HG02885 (cell line): ENCODE results near the gene XPO5.
"Not testable (repeated sequence)": the region's sequence is repeated elsewhere in the genome, so short reads cannot be mapped to it uniquely, and the experiment has no call there.

ENCODE experiments used
- ATAC-seq: cut with Tn5 transposase; IDR thresholded peaks from one replicate; pipeline ENCODE4 v1.9.1; 2021; ENCODE audit warnings: mild to moderate bottlenecking; ENCODE audit not compliant: unreplicated experiment, poor library complexity

The XPO5 gene

DNA sequence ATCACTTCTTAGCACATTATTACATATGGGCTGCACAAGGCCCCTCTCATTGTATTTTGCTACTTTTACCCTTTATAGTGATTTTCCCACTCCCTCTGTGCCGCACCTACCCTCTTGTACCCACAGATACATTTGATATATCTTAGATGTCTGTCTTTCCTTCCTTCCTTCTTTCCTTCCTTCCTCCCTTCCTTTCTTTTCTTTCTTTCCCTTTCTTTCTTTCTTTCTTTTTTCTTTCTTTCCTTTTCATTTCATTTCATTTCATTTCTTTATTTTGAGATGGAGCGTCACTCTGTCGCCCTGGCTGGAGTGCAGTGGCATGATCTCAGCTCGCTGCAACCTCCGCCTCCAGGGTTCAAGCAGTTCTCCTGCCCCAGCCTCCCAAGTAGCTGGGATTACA, 12.4 kb upstream of the XPO5 start:
- no peak for ATAC-seq

- ATAC-seq, result no peak
These were observed 9.2 kb upstream of the XPO5 start for GRCh38 chr6:43584892-43585570.

- no peak for ATAC-seq
These were observed 7.1 kb upstream of the XPO5 start for GRCh38 chr6:43582911-43583310.

DNA sequence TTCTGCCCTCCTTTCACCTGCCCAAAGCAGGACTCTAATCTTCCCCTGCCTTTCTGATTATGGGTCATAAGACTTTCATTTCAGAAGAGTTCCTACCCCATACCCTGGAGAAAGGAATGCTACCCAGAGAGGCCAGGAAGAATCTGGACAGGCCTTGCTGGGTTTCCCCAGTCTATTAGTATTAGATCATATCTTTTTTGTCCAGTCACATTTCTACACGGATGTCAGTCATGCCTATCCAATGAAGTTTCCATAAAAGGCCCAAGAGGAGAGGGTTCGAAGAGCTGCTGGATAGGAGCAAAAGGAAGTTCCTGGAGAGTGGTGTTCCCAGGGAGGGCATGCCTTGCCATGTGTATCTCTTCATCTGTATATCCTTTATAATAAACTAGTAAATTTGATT, 3.3 kb upstream of the XPO5 start:
- ATAC-seq, result no peak

DNA sequence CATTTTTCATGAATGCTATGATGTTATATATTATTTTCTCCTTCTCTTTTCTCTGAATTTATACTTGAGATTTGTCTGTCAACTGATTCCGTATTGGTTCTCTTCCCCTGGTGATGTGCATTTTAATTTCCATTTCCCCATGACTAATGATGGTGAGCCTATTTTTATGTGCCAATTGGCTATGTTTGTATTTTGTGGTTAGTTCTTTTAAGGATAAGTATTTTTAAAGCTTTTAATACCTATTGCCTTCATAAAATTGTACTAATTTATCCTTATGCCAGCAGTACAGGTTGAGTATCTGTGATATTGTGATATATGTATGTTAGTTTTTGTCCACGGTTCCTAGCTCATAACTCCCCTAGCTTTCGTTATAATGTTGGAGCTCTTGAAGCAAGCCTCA, 2.9 kb upstream of the XPO5 start:
- ATAC-seq, result no peak

- peak; percentile 3 for ATAC-seq
These were observed 600 bp downstream of the XPO5 start for GRCh38 chr6:43575105-43575771.

DNA sequence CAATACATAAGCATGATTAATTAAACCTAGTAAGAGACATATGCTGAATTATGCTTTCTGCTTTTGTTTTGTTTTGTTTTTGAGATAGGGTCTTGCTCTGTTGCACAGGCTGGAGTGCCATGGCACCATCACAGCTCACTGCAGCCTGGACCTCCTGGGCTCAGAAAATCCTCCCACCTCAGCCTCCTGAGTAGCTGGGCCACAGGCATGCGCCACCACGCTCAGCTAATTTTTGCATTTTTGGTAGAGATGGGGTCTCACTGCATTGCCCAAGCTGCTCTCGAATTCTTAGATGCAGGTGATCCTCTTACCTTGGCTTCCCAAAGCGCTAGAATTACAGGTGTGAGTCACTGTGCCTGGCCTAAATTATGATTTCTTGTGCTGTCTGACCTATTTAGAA, 3.8 kb downstream of the XPO5 start:
- no peak for ATAC-seq

- peak; percentile 31 for ATAC-seq
These were observed 4.9 kb downstream of the XPO5 start for GRCh38 chr6:43570876-43571441.

DNA sequence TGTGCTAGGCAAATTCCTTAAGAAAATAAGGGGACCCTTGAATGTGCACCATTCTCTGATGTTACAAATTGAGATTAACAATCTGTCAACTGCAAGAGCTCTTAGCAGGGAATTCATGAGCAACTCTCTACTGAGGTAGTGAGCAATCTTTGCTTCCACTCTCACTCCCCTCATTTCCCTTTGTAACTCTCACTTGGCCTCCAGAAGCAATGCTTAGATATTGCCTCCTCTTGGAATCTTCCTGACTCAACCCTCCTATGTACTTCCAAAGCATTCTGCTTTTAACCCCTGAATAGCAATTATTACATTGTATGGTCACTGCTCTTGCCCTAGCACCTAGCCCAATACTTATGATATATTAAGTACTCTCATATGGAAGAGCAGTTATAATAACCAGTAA, 16.5 kb downstream of the XPO5 start:
- no peak for ATAC-seq

DNA sequence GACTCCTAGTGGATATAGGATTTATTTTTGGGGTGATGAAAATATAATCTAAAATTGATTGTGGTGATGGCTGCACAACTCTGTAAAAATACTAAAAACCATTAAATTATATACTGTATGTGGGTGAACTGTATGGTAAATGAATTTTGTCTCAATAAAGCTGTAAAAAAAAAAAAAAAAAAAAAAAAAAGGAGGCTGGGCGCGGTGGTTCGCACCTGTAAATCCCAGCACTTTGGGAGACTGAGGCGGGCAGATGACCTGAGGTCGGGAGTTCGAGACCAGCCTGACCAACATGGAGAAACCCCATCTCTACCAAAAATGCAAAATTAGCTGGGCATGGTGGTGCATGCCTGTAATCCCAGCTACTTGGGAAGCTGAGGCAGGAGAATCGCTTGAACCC, 18.2 kb downstream of the XPO5 start:
- not testable (repeated sequence) for ATAC-seq

GRCh38 chr6:43547222-43547621, 28.6 kb downstream of the XPO5 start:
- no peak for ATAC-seq

- ATAC-seq, result no peak
These were observed 31.4 kb downstream of the XPO5 start for GRCh38 chr6:43544461-43544860.

- no peak for ATAC-seq
These were observed 33.9 kb downstream of the XPO5 start for GRCh38 chr6:43541774-43542471.

- no peak for ATAC-seq
These were observed 35.3 kb downstream of the XPO5 start for GRCh38 chr6:43540507-43540906.

- ATAC-seq, result not testable (repeated sequence)
These were observed 36.4 kb downstream of the XPO5 start for GRCh38 chr6:43539409-43539808.

DNA sequence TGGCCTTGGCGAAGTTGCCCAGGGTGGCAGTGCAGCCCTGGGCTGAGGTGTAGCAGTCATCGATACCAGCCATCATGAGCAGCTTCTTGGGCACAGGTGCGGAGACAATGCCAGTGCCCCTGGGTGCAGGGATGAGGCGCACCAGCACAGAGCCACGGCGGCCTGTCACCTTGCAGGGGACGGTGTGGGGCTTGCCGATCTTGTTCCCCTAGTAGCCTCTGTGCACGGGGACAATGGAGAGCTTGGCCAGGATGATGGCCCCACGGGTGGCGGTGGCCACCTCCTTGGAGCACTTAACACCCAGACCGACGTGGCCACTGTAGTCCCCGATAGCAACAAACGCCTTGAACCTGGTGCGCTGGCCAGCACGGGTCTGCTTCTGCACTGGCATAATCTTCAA, 36.9 kb downstream of the XPO5 start:
- not testable (repeated sequence) for ATAC-seq

- ATAC-seq, result no peak
These were observed 43.6 kb downstream of the XPO5 start for GRCh38 chr6:43532201-43532600.

DNA sequence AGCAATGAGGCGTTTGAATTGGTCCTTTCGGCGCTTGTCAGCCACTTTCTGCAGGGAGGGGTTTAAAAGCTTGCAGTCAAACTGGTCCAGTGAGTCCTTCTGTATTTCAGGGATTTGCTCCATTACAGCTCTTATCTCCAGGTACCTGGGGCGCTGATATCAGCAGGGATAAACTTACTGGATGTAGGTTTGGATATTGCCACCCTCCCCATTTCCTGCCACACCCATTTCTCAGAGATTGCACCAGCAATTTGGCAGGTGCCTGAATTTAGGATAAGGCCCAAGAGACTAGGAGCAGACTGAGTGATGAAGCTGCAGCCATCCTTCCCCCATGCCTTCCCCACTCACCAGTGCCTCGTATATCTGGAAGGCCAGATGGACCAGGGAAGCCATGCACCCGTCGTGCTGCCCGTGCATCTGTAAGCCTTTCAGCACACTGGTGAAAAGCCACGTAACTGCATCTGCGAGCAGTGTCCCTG, 51.3 kb downstream of the XPO5 start:
- no peak for ATAC-seq

DNA sequence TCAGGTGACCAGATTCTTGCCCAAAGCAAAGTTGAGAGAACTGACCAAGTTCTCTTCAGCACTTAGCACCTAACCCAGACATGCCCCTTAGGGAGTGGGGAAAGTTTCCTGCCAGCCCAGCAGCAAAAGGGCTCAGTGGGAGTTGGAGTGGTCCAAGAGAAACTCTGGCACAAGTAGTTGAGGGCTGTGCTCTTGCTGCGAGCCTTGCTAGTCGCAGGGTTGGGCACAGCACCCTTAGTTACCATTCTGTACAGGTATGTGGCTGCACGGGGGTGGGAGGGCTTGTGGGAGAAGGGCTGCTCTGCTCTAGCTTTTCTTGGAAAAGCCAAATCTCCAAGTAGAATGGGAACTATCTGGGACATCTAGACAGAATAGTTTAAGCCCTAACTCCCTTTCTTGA, 52.6 kb downstream of the XPO5 start:
- no peak for ATAC-seq

- ATAC-seq, result no peak
These were observed 53.1 kb downstream of the XPO5 start for GRCh38 chr6:43522547-43523261.
